Sigmoid colon (tissue), 7 donors: ENCODE results near the gene KISS1. TPM values are rescaled to one million over a fixed set of nuclear protein-coding genes. Genes with fewer than 3 reads are reported as not detected.

Experiments
- DNase-seq: peaks from one replicate; pipeline ENCODE4 v3.0.0-alpha.2; 2019
- H3K27ac ChIP-seq, 4 donors: fragments of 200-600 bp; sonication (generic); one replicate each; pipeline ENCODE4 v1.5.1; 2016 to 2019; ENCODE audit warnings: mild to moderate bottlenecking in 1 of 4
- H3K27me3 ChIP-seq, 3 donors: fragments of 200-600 bp; sonication (generic); one replicate each; pipeline ENCODE4 v1.5.1; 2019; ENCODE audit warnings: mild to moderate bottlenecking in 1 of 3
- H3K36me3 ChIP-seq, 4 donors: fragments of 200-600 bp; sonication (generic); one replicate each; pipeline ENCODE4 v1.5.1; 2016 to 2019
- H3K4me1 ChIP-seq, 4 donors: fragments of 200-600 bp; sonication (generic); one replicate each; pipeline ENCODE4 v1.5.1; 2017 to 2019
- H3K4me3 ChIP-seq, 4 donors: fragments of 200-600 bp; sonication (generic); one replicate each; pipeline ENCODE4 v1.5.1; 2017 to 2019; ENCODE audit warnings: mild to moderate bottlenecking in 2 of 4, moderate library complexity in 1 of 4
- H3K9me3 ChIP-seq, 4 donors: fragments of 200-600 bp in 3 of 4; sonication (generic) in 3 of 4; one replicate each; pipeline versions ENCODE4 v1.5.1 to v1.6.1; 2013 to 2019
- CTCF ChIP-seq, 4 experiments: fragments of 450-650 bp in 3 of 4; fragments of 200-600 bp in 1 of 4; IDR thresholded peaks; one replicate each; pipeline ENCODE4 v1.5.1; 2016 to 2019; ENCODE audit warnings: antibody characterized with exemption in 4 of 4, mild to moderate bottlenecking in 3 of 4, moderate library complexity in 2 of 4
- EP300 ChIP-seq, 4 donors: sonication (generic); formaldehyde crosslinking; IDR thresholded peaks; one replicate each; pipeline ENCODE4 v1.6.1; 2017; ENCODE audit warnings: antibody characterized with exemption in 4 of 4
- POLR2A ChIP-seq, 2 donors: fragments of 450-650 bp; IDR thresholded peaks; one replicate each; pipeline ENCODE4 v1.6.1; 2016; ENCODE audit warnings: antibody characterized with exemption in 2 of 2, mild to moderate bottlenecking in 2 of 2, moderate library complexity in 2 of 2
- POLR2AphosphoS5 ChIP-seq, 4 donors: sonication (generic); formaldehyde crosslinking; IDR thresholded peaks; one replicate each; pipeline ENCODE4 v1.6.1; 2017; ENCODE audit warnings: antibody characterized with exemption in 4 of 4
- WGBS, 2 donors: extraction: QIAGEN DNeasy Blood & Tissue Kit; methylation state at CpG; one replicate each; pipeline ENCODE4 v1.1.7; 2013; 5-methylcytosine and 5-hydroxymethylcytosine counted together
- intact Hi-C: fragments of 100-400 bp; cut with DNase I; formaldehyde crosslinking; loops from one replicate; pipeline ENCODE4 v1.15.1; 2023
- polyA plus RNA-seq, 3 donors: library from polyadenylated mRNA; stranded (reverse); fragments of 200-250 nt; gene quantifications; one replicate each; pipeline ENCODE4 v1.2.3, GENCODE V29; 2013
- total RNA-seq, 4 donors: library from RNA; depleted of rRNA; stranded (reverse); fragments of >200 nt; gene quantifications; one replicate each; pipeline ENCODE4 v1.1.0, GENCODE V29; 2016
- donor health status: healthy with polysubstance abuse.
- donor health status: Bipolar disorder and iron deficiency.
- donor health status: healthy.

KISS1 gene
- total and polyA plus RNA-seq, 7 donors: 1.2 TPM; not detected in 6

- Histone ChIP-seq H3K9me3 (no peaks in the 10 kb centered on the region), H3K27ac (no peak overlapping the region), H3K4me3 (peak overlapping the region in 3 of 4 donors; percentile 3 to 24 (median 9)), H3K27me3 (peaks cover 10 to 66% (median 11%) of the 10 kb centered on the region in 3 donors), H3K36me3 (no peaks in the 10 kb centered on the region), H3K4me1 (peaks cover 0 to 7% (median 0%) of the 10 kb centered on the region in 4 donors)
- no peak for TF ChIP-seq CTCF (IDR thresholded peaks at IDR 0.05)
- TF ChIP-seq POLR2AphosphoS5 (IDR thresholded peaks at IDR 0.05): no peak
- TF ChIP-seq POLR2A (IDR thresholded peaks at IDR 0.05): no peak
- no peak for TF ChIP-seq EP300 (IDR thresholded peaks at IDR 0.05)
- intact Hi-C loops: no loop called here
- WGBS, 2 donors: 4 to 11% methylated on average over 44 of the region's 44 CpGs
- no peak for DNase-seq
These were observed 5.8 kb downstream of the KISS1 start for GRCh38 chr1:204190212-204191211.

DNA sequence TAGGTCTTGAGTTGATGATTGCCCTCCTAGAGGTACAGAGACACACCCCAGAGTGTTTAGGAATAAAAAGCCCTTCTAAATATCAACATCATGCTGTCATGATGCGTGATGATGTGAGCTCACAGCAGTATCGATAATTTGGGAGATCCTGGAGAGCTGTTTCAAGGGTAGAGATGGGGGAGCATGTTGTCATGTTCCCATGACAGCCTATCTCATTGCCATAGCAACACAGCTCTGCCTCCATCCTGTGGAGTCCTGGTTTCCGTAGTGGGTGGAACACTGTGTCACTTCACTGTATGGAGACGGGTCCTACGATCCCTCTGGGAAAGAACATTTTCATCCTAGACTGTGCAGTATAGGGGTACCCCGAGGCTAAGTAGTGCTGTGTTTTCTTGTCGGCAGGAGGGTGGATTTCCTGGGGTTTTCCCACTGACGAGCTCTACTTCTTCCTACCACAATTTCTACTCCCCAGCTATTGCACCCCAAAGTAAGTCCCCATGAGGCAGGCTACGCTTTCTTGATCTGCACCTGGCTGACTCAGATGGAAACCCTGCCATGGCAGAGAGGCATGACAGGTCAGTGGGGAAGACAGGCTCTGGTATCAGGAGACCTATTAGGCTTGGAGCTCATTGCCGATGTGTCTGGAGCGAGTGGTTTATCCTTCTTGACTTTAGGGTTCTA lies 7.2 kb downstream of the KISS1 start:
- DNase-seq: no peak
- H3K4me1 ChIP-seq: peaks cover 0 to 7% (median 0%) of the 10 kb centered on the region in 4 donors
- H3K27ac ChIP-seq: no peak overlapping the region
- H3K36me3 ChIP-seq: no peaks in the 10 kb centered on the region
- intact Hi-C loops: no loop called here
- H3K9me3 ChIP-seq: no peaks in the 10 kb centered on the region
- TF ChIP-seq POLR2A (IDR thresholded peaks at IDR 0.05): no peak
- no peak for TF ChIP-seq POLR2AphosphoS5 (IDR thresholded peaks at IDR 0.05)
- WGBS, 2 donors: 76 to 85% methylated on average over 11 of the region's 11 CpGs
- peaks cover 10 to 65% (median 11%) of the 10 kb centered on the region in 3 donors for H3K27me3 ChIP-seq
- H3K4me3 ChIP-seq: no peak overlapping the region

GRCh38 chr1:204186597-204186996 lies 9.7 kb downstream of the KISS1 start:
- 83 to 85% methylated on average over 10 of the region's 10 CpGs for WGBS, 2 donors
- Histone ChIP-seq H3K4me1 (peaks cover 0 to 7% (median 0%) of the 10 kb centered on the region in 4 donors), H3K4me3 (no peak overlapping the region), H3K27ac (no peak overlapping the region), H3K36me3 (no peaks in the 10 kb centered on the region), H3K27me3 (peaks cover 10 to 53% (median 11%) of the 10 kb centered on the region in 3 donors), H3K9me3 (no peaks in the 10 kb centered on the region)
- no peak for DNase-seq
- TF ChIP-seq POLR2AphosphoS5 (IDR thresholded peaks at IDR 0.05): no peak
- TF ChIP-seq EP300 (IDR thresholded peaks at IDR 0.05): no peak
- no peak for TF ChIP-seq POLR2A (IDR thresholded peaks at IDR 0.05)
- TF ChIP-seq CTCF (IDR thresholded peaks at IDR 0.05): no peak
- intact Hi-C loops: no loop called here

DNA sequence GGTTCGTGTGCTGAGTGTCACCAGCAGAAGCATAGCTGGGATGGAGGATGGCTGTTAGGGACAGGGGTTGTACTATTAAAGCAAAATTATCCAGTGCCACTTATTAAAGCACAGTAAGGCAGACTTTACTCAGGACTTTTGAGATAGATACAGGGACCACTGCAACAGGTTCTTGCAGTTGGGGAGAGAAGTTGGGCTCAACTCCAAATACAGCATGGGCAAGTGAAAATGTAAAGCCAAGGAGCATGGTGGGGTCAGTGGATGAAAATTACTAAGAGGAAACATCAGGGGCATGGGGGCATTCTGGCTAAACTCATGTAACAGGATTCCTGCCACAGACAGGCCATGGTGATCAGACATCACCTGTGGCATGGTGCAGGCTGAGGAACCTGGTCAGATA lies 15.2 kb downstream of the KISS1 start:
- no peaks in the 10 kb centered on the region for H3K4me1 ChIP-seq
- no peak overlapping the region for H3K27ac ChIP-seq
- H3K27me3 ChIP-seq: peaks cover 0 to 9% (median 0%) of the 10 kb centered on the region in 3 donors
- intact Hi-C loops: no loop called here
- no peak overlapping the region for H3K4me3 ChIP-seq
- TF ChIP-seq EP300 (IDR thresholded peaks at IDR 0.05) (no peak), POLR2A (IDR thresholded peaks at IDR 0.05) (no peak)
- WGBS, 2 donors: 69 to 73% methylated on average over 1 of the region's 1 CpG
- no peaks in the 10 kb centered on the region for H3K9me3 ChIP-seq
- DNase-seq: no peak
- H3K36me3 ChIP-seq: no peaks in the 10 kb centered on the region

DNA sequence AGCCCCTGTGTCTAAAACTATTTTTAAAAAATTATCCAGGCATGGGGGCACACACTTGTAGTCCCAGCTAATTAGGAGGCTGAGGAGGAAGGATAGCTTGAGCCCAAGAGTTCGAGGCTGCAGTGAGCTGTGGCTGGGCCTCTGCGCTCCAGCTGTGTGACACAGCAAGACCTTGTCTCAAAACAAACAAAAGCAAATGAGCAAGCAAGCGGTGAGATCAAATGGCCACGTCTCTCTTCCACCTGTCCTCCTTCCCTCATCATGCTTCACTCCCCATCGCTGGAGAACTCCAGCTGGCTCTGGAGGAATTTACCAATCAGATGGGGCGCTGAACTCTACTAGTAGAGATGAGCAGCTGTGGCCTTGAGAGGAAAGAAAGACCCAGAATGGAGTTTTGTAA lies 16.2 kb downstream of the KISS1 start:
- Histone ChIP-seq H3K4me1 (no peaks in the 10 kb centered on the region), H3K4me3 (no peak overlapping the region), H3K27ac (no peak overlapping the region), H3K36me3 (no peaks in the 10 kb centered on the region), H3K27me3 (peaks cover 0 to 6% (median 0%) of the 10 kb centered on the region in 3 donors), H3K9me3 (no peaks in the 10 kb centered on the region)
- 42 to 69% methylated on average over 6 of the region's 6 CpGs for WGBS, 2 donors
- DNase-seq: no peak
- intact Hi-C loops: no loop called here
- TF ChIP-seq CTCF (IDR thresholded peaks at IDR 0.05): no peak
- no peak for TF ChIP-seq POLR2AphosphoS5 (IDR thresholded peaks at IDR 0.05)
